ENCODE measurements around the gene PPP1R13L. TPM values are rescaled to one million over a fixed set of nuclear protein-coding genes. Genes with fewer than 3 reads are reported as not detected.
A peak's percentile ranks its signal among the peaks of the same experiment; 100 is the strongest.

The PPP1R13L gene
- total RNA-seq, 2 experiments from 2014 or later: 7.8 to 15.5 TPM

GRCh38 chr19:45443462-45444317 lies 38.8 kb upstream of the PPP1R13L start:
- TF ChIP-seq, protein P1, sequence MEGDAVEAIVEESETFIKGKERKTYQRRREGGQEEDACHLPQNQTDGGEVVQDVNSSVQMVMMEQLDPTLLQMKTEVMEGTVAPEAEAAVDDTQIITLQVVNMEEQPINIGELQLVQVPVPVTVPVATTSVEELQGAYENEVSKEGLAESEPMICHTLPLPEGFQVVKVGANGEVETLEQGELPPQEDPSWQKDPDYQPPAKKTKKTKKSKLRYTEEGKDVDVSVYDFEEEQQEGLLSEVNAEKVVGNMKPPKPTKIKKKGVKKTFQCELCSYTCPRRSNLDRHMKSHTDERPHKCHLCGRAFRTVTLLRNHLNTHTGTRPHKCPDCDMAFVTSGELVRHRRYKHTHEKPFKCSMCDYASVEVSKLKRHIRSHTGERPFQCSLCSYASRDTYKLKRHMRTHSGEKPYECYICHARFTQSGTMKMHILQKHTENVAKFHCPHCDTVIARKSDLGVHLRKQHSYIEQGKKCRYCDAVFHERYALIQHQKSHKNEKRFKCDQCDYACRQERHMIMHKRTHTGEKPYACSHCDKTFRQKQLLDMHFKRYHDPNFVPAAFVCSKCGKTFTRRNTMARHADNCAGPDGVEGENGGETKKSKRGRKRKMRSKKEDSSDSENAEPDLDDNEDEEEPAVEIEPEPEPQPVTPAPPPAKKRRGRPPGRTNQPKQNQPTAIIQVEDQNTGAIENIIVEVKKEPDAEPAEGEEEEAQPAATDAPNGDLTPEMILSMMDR (conservative IDR thresholded peaks at IDR 0.05; ENCODE audit: low read length): no peak
- no peak for TF ChIP-seq EZH2phosphoT487 (IDR thresholded peaks at IDR 0.05; ENCODE audit: borderline replicate concordance, low read depth, low read length)
- Histone ChIP-seq H2AFZ (ENCODE audit: low read length) (peak overlapping the region; percentile 62; the same call in 1 of the 2 replicates), H4K20me1 (ENCODE audit: insufficient read depth, low read length) (no peaks in the 10 kb centered on the region), H3K4me3 (ENCODE audit: low read depth, low read length, poor library complexity, severe bottlenecking) (peak overlapping the region; percentile 69), H3K9me3 (ENCODE audit: low read length) (no peaks in the 10 kb centered on the region), H3K36me3 (ENCODE audit: insufficient read depth, low read length) (no peaks in the 10 kb centered on the region), H3K4me2 (ENCODE audit: low read length) (peak overlapping the region; percentile 99), H3K9me2 (ENCODE audit: insufficient read depth, low read length) (no peaks in the 10 kb centered on the region), H3K4me1 (ENCODE audit: insufficient read depth, low read length, poor library complexity, severe bottlenecking) (peaks cover 44% of the 10 kb centered on the region), H3K79me2 (ENCODE audit: insufficient read depth, low read depth, low read length) (no peaks in the 10 kb centered on the region), H3K27ac (ENCODE audit: low read depth, low read length, poor library complexity, severe bottlenecking) (peak overlapping the region; percentile 29)
- ChIA-PET POLR2A (no interaction called here), CTCF (ENCODE audit: unreplicated experiment) (no interaction called here)
- intact Hi-C loops (cut with micrococcal nuclease; ENCODE audit: unreplicated experiment): no loop called here
- peak; percentile 43 for DNase-seq (ENCODE audit: low spot score)
- BruUV-seq (replicated peaks): no TSS peak

DNA sequence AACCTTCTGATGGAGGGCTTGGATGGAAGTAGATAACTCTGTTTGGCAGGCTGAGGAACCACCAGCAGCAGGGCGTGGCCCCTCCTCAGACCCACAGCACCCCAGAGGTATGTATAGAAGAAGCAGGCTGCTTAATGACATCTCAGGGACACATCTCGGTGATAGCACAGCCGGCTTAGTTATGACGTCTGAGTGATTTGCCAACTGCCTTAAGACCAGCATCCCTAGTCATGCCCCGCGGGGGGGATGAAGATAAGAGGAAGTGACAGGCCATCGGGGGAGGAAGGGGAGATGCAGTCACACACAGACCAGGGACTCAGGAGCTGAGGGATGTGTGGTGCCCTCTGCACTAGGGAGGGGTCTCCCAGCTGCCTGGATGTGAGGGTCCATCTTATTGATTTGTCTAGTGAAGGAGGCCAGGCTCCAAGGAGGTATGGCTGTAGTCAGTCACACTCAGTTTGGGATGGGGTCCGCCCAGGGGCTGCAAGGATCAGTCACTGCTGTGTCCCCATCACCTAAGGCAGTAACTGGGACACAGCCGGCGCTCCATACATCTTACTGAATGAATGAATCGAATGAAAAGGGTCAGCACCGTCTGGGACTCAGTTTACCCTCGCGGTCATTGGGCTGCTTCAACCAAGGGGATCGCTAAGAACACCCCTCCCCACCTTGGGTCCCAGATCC lies 38.1 kb upstream of the PPP1R13L start:
- peaks cover 44% of the 10 kb centered on the region for H3K4me1 ChIP-seq (ENCODE audit: insufficient read depth, low read length, poor library complexity, severe bottlenecking)
- peak; percentile 71 for DNase-seq (ENCODE audit: low spot score)
- H3K4me2 ChIP-seq (ENCODE audit: low read length): peak overlapping the region; percentile 99
- no peak for TF ChIP-seq EZH2phosphoT487 (IDR thresholded peaks at IDR 0.05; ENCODE audit: borderline replicate concordance, low read depth, low read length)
- TF ChIP-seq, protein P1 (conservative IDR thresholded peaks at IDR 0.05; ENCODE audit: low read length): no peak
- H2AFZ ChIP-seq (ENCODE audit: low read length): peak overlapping the region; percentile 3; the same call in 1 of the 2 replicates
- intact Hi-C loops (cut with micrococcal nuclease; ENCODE audit: unreplicated experiment): no loop called here
- no TSS peak for BruUV-seq (replicated peaks)
- no peaks in the 10 kb centered on the region for H3K79me2 ChIP-seq (ENCODE audit: insufficient read depth, low read depth, low read length)
- peak overlapping the region; percentile 26 for H3K27ac ChIP-seq (ENCODE audit: low read depth, low read length, poor library complexity, severe bottlenecking)
- H3K4me3 ChIP-seq (ENCODE audit: low read depth, low read length, poor library complexity, severe bottlenecking): peak overlapping the region; percentile 69
- H3K9me3 ChIP-seq (ENCODE audit: low read length): no peaks in the 10 kb centered on the region
- POLR2A ChIA-PET: interaction anchor here (0.7 kb wide), 1 partner anchor 12 kb away, joined by 3 read pairs; no protein-coding TSS in a partner anchor
- CTCF ChIA-PET (ENCODE audit: unreplicated experiment): no interaction called here
- H4K20me1 ChIP-seq (ENCODE audit: insufficient read depth, low read length): no peaks in the 10 kb centered on the region
- H3K36me3 ChIP-seq (ENCODE audit: insufficient read depth, low read length): no peaks in the 10 kb centered on the region
- no peaks in the 10 kb centered on the region for H3K9me2 ChIP-seq (ENCODE audit: insufficient read depth, low read length)

All from OCI-LY7 (cell line).